WERI-Rb-1 (cell line): Measurements from ENCODE around the gene FTO.

Experiments
- DNase-seq: peaks from one replicate; pipeline ENCODE4 v3.0.0-alpha.2; 2020
- H3K27ac ChIP-seq: fragments of 250-450 bp; sonication (Bioruptor Pico); 2 replicates; pipeline ENCODE4 v1.5.1; 2020; ENCODE audit warnings: mild to moderate bottlenecking, moderate library complexity
- H3K27me3 ChIP-seq: fragments of 250-450 bp; sonication (Bioruptor Pico); 2 replicates; pipeline ENCODE4 v1.5.1; 2021; ENCODE audit warnings: mild to moderate bottlenecking, low read depth, moderate library complexity; ENCODE audit not compliant: insufficient read depth, severe bottlenecking
- H3K36me3 ChIP-seq: fragments of 250-450 bp; sonication (Bioruptor Pico); 2 replicates; pipeline ENCODE4 v1.5.1; 2020; ENCODE audit warnings: mild to moderate bottlenecking, moderate library complexity
- H3K4me3 ChIP-seq: 2 replicates; pipeline ENCODE4 v1.5.1; 2011; ENCODE audit warnings: low read depth, mild to moderate bottlenecking, control low read depth, low read length
- H3K9me3 ChIP-seq: fragments of 250-450 bp; sonication (Bioruptor Pico); 2 replicates; pipeline ENCODE4 v1.5.1; 2021; ENCODE audit warnings: mild to moderate bottlenecking, moderate library complexity; ENCODE audit not compliant: severe bottlenecking
- CTCF ChIP-seq: IDR thresholded peaks from 2 replicates; pipeline ENCODE4 v1.5.1; 2011; ENCODE audit warnings: low read depth, mild to moderate bottlenecking, control low read depth, inconsistent platforms, low read length

Gene FTO

GRCh38 chr16:54009464-54010176 lies 305.7 kb downstream of the FTO start:
- H3K4me3 ChIP-seq = no peak overlapping the region
- H3K36me3 ChIP-seq = no peaks in the 10 kb centered on the region
- no peak for DNase-seq
- H3K9me3 ChIP-seq = no peaks in the 10 kb centered on the region
- no peak overlapping the region for H3K27ac ChIP-seq
- H3K27me3 ChIP-seq = no peaks in the 10 kb centered on the region
- TF ChIP-seq CTCF = no peak

GRCh38 chr16:54015147-54015546 lies 311.2 kb downstream of the FTO start:
- Histone ChIP-seq H3K36me3 (no peaks in the 10 kb centered on the region), H3K4me3 (no peak overlapping the region), H3K9me3 (no peaks in the 10 kb centered on the region), H3K27ac (no peak overlapping the region), H3K27me3 (no peaks in the 10 kb centered on the region)
- TF ChIP-seq CTCF = no peak
- DNase-seq = no peak

- H3K4me3 ChIP-seq = no peak overlapping the region
- no peaks in the 10 kb centered on the region for H3K27me3 ChIP-seq
- H3K9me3 ChIP-seq = no peaks in the 10 kb centered on the region
- no peak for TF ChIP-seq CTCF
- no peak overlapping the region for H3K27ac ChIP-seq
- no peaks in the 10 kb centered on the region for H3K36me3 ChIP-seq
- no peak for DNase-seq
Measured at GRCh38 chr16:54022362-54022761, 318.4 kb downstream of the FTO start.

GRCh38 chr16:54026456-54026855 lies 322.5 kb downstream of the FTO start:
- Histone ChIP-seq H3K9me3 (no peaks in the 10 kb centered on the region), H3K36me3 (no peaks in the 10 kb centered on the region), H3K4me3 (no peak overlapping the region), H3K27ac (no peak overlapping the region), H3K27me3 (no peaks in the 10 kb centered on the region)
- DNase-seq = no peak
- no peak for TF ChIP-seq CTCF

GRCh38 chr16:54027062-54027461 lies 323.1 kb downstream of the FTO start:
- H3K27me3 ChIP-seq = no peaks in the 10 kb centered on the region
- H3K36me3 ChIP-seq = no peaks in the 10 kb centered on the region
- no peak for DNase-seq
- no peak overlapping the region for H3K27ac ChIP-seq
- no peak overlapping the region for H3K4me3 ChIP-seq
- no peaks in the 10 kb centered on the region for H3K9me3 ChIP-seq
- no peak for TF ChIP-seq CTCF

DNA sequence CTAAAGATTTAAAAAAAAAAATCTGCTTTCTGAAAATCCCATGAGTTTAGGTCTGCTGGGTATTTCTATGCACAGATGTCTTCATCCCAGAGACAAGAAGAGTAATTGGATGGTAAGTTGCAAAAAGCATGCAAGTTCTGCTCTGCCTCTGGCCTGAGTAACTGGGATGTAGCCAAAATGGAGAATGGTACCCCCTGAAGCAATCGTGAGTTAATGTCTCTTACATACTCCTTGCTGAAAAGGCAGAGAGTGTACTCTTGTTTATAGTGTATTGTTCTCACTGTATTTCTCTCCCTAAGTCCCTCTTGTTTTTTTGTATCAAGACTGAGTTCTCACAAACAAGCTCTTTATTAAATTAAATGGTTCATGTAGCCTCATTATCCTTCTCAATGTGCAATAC lies 323.6 kb downstream of the FTO start:
- no peak for DNase-seq
- no peak overlapping the region for H3K4me3 ChIP-seq
- TF ChIP-seq CTCF = no peak
- H3K9me3 ChIP-seq = no peaks in the 10 kb centered on the region
- no peak overlapping the region for H3K27ac ChIP-seq
- no peaks in the 10 kb centered on the region for H3K27me3 ChIP-seq
- no peaks in the 10 kb centered on the region for H3K36me3 ChIP-seq
